ENCODE measurements around the gene UROC1. TPM values are rescaled to one million over a fixed set of nuclear protein-coding genes. Genes with fewer than 3 reads are reported as not detected.

The UROC1 gene
- total RNA-seq, 1 donor from 2014 or later = not detected

DNA sequence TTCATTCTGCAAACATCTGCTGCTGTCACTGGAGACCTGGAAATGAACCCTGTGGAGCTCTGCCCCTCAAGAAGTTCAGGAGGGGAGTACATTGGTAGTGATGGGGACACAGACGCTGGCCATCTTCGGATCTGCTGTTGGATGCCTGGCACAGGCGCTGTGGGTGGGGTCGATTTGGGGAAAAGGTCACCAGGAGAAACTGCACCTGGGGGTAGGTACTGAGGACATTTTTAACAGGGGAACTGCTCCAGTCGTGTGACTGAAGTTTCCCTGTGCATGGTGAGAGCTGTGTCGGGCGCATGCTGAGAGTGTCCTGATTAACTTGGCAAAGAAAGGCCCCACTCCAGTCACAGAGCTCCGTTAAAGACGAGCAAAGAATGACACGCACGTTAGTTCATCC is 3.4 kb downstream of the UROC1 start:
- no peak for DNase-seq (ENCODE audit: low spot score in 2 of 2, unreplicated experiment in 2 of 2)
- Mint-ChIP-seq H3K9me3 (no peaks in the 10 kb centered on the region), H3K36me3 (no peaks in the 10 kb centered on the region), H3K27ac (no peak overlapping the region), H3K27me3 (ENCODE audit: low read depth) (peaks cover 11% of the 10 kb centered on the region), H3K4me3 (no peak overlapping the region), H3K4me1 (no peaks in the 10 kb centered on the region)
- TF ChIP-seq, protein P1, sequence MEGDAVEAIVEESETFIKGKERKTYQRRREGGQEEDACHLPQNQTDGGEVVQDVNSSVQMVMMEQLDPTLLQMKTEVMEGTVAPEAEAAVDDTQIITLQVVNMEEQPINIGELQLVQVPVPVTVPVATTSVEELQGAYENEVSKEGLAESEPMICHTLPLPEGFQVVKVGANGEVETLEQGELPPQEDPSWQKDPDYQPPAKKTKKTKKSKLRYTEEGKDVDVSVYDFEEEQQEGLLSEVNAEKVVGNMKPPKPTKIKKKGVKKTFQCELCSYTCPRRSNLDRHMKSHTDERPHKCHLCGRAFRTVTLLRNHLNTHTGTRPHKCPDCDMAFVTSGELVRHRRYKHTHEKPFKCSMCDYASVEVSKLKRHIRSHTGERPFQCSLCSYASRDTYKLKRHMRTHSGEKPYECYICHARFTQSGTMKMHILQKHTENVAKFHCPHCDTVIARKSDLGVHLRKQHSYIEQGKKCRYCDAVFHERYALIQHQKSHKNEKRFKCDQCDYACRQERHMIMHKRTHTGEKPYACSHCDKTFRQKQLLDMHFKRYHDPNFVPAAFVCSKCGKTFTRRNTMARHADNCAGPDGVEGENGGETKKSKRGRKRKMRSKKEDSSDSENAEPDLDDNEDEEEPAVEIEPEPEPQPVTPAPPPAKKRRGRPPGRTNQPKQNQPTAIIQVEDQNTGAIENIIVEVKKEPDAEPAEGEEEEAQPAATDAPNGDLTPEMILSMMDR (IDR thresholded peaks at IDR 0.05; ENCODE audit: unreplicated experiment) = no peak

DNA sequence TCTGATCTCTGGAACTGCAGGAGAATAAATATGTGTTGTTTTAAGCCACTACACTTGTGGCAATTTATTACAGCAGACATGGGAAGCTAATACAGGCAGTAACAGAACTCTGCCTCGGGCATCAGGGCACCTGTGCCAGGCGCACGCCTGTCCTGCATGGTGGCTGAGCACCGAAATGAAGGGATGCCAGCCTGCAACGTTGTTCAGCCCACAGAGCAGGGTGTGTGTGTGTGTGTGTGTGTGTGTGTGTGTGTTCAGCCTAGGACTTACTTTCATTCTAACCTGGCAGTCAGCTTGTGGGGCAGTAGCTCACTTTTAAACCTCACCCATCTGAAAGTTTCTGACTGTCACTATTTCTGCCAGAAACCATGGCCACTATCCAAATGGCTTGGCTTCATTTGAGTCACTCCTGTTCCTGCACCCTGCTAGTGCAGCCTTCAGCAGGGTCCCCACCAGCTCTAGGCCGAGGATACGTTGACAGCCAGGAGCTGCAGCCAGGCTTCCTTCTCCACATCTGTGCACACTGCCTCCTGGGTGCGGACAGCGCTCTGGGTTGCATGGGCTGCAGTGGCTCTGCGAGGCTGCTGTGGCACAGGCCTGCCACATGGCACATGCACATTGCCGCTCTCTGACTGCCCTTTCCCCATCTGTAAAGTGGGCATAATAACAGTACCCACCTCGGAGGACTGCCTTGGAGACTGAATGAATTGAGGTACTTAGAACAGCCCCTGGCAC is 4.5 kb downstream of the UROC1 start:
- Mint-ChIP-seq H3K4me1 (no peaks in the 10 kb centered on the region), H3K4me3 (no peak overlapping the region), H3K27me3 (ENCODE audit: low read depth) (peaks cover 6% of the 10 kb centered on the region), H3K9me3 (no peaks in the 10 kb centered on the region), H3K27ac (no peak overlapping the region), H3K36me3 (no peaks in the 10 kb centered on the region)
- TF ChIP-seq, protein P1 (IDR thresholded peaks at IDR 0.05; ENCODE audit: unreplicated experiment) = no peak
- no peak for DNase-seq (ENCODE audit: low spot score in 2 of 2, unreplicated experiment in 2 of 2)

DNA sequence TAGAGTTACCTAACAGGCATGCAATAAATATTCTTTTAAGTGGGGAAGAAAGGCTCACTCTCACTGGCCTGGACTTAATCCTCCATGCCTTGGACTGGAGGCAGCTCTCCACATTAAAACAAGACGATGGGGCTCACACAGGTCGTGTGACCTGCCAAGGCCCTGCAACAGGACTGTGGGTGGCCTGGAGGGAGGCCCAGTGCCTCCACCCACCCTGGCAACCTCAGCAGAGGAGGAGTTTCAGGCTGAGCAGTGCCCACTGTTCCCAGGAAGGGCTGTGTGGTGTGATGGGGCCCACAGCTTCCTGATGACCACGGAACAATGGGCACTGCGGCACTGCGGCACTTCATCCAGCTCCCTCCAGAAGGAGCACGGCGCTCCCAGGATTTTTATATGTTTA is 5.5 kb downstream of the UROC1 start:
- Mint-ChIP-seq H3K4me1 (no peaks in the 10 kb centered on the region), H3K27me3 (ENCODE audit: low read depth) (peaks cover 6% of the 10 kb centered on the region), H3K27ac (no peak overlapping the region), H3K4me3 (no peak overlapping the region), H3K9me3 (no peaks in the 10 kb centered on the region), H3K36me3 (no peaks in the 10 kb centered on the region)
- TF ChIP-seq, protein P1 (IDR thresholded peaks at IDR 0.05; ENCODE audit: unreplicated experiment) = no peak
- DNase-seq (ENCODE audit: low spot score in 2 of 2, unreplicated experiment in 2 of 2) = no peak

DNA sequence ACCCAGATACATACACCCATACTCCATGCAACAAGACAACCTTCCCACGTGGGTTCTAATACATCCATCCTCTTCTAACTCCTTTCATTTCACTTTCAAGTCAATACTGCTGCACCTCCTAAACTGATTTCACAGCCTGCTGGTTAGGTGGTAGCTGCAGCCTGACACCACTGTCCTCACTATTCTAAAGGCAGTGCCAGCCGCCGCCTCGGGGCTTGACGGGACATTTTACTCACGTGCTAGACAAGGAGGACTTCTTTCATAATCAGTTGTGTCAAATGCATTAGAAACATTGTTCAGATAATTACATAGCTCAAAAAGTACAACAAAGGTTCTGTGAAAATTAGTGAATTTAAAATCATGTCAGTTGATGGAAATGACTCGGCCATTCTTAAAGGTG is 6.3 kb downstream of the UROC1 start:
- H3K9me3 Mint-ChIP-seq = no peaks in the 10 kb centered on the region
- no peak overlapping the region for H3K4me3 Mint-ChIP-seq
- H3K4me1 Mint-ChIP-seq = no peaks in the 10 kb centered on the region
- TF ChIP-seq, protein P1 (IDR thresholded peaks at IDR 0.05; ENCODE audit: unreplicated experiment) = no peak
- H3K36me3 Mint-ChIP-seq = no peaks in the 10 kb centered on the region
- no peak overlapping the region for H3K27ac Mint-ChIP-seq
- peaks cover 7% of the 10 kb centered on the region for H3K27me3 Mint-ChIP-seq (ENCODE audit: low read depth)
- no peak for DNase-seq (ENCODE audit: low spot score in 2 of 2, unreplicated experiment in 2 of 2)

DNA sequence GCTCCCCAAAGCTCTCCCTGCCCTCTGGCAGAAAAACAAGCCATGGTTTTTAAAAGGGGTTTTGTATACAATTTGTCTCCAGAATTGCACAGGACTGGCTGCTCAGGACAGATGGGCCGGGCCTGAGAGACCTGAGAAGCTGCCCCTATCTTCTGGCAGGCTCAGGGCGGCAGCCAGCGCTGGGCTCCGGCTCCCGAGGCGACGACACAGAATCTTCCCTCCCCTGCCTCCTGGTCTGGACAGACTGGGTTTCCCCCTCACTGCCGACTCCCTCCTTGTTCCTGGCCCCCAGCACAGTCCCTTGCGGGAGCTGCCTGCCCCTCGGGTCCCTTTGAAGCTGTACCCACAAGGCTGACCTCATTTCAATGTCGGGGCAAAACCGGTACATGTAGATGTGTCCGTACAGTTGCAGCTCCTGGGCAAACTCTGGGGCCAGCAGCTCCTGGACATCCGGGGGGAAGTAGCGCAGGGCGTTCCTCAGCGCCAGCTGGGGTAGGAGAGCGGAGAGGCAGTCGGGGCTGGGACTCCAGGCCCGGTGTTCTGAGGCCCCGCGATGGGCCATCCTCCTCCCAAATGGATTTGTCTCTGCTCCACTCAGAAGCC is 7.2 kb downstream of the UROC1 start:
- Mint-ChIP-seq H3K27me3 (ENCODE audit: low read depth) (peaks cover 12% of the 10 kb centered on the region), H3K27ac (no peak overlapping the region), H3K4me1 (no peaks in the 10 kb centered on the region), H3K9me3 (no peaks in the 10 kb centered on the region), H3K4me3 (no peak overlapping the region), H3K36me3 (no peaks in the 10 kb centered on the region)
- DNase-seq (ENCODE audit: low spot score in 2 of 2, unreplicated experiment in 2 of 2) = peak in 1 of 2 experiments; percentile 16
- TF ChIP-seq, protein P1 (IDR thresholded peaks at IDR 0.05; ENCODE audit: unreplicated experiment) = no peak
